SK-N-MC (cell line): ENCODE measurements around the gene PIAS4.

ENCODE experiments used
- DNase-seq: peaks from one replicate; pipeline ENCODE4 v3.0.0-alpha.2; 2011; ENCODE audit warnings: low read depth, low spot score
- H3K27ac ChIP-seq: fragments of 200-600 bp; sonication (generic); 2 replicates; pipeline ENCODE4 v1.5.1; 2016; ENCODE audit warnings: mixed run types
- H3K36me3 ChIP-seq: fragments of 200-600 bp; sonication (generic); 2 replicates; pipeline ENCODE4 v1.6.1; 2017; ENCODE audit warnings: antibody characterized with exemption, low read length, mixed read lengths; ENCODE audit not compliant: insufficient read depth
- H3K4me3 ChIP-seq: fragments of 200-600 bp; sonication (generic); 2 replicates; pipeline ENCODE4 v1.5.1; 2016
- H3K9ac ChIP-seq: fragments of 200-600 bp; sonication (generic); 2 replicates; pipeline ENCODE4 v1.8.0; 2017; ENCODE audit warnings: mixed run types, mixed read lengths; ENCODE audit not compliant: insufficient read length
- H3K9me3 ChIP-seq: fragments of 200-600 bp; sonication (generic); 2 replicates; pipeline ENCODE4 v1.6.1; 2017; ENCODE audit warnings: low read depth, mild to moderate bottlenecking, antibody characterized with exemption, low read length, moderate library complexity, mixed read lengths
- EZH2 ChIP-seq: fragments of 200-600 bp; sonication (generic); IDR thresholded peaks from one replicate; pipeline ENCODE4 v1.6.1; 2017; ENCODE audit warnings: antibody characterized with exemption
- FOXP2 ChIP-seq: optimal IDR thresholded peaks from 2 replicates; pipeline ENCODE3; 2011; ENCODE audit warnings: mild to moderate bottlenecking, moderate library complexity; ENCODE audit not compliant: insufficient read depth; ENCODE audit errors: extremely low read length, control extremely low read depth
- POLR2AphosphoS5 ChIP-seq: IDR thresholded peaks from 2 replicates; pipeline ENCODE4 v1.6.1; 2012; ENCODE audit warnings: mild to moderate bottlenecking, low read depth, low read length, borderline replicate concordance

The PIAS4 gene

GRCh38 chr19:4046946-4047683 lies 39.6 kb downstream of the PIAS4 start:
- no peak overlapping the region for H3K4me3 ChIP-seq
- H3K27ac ChIP-seq: no peak overlapping the region
- DNase-seq: no peak
- no peak for TF ChIP-seq EZH2
- no peak for TF ChIP-seq FOXP2
- H3K36me3 ChIP-seq: peaks cover 25% of the 10 kb centered on the region
- H3K9ac ChIP-seq: no peak overlapping the region
- no peaks in the 10 kb centered on the region for H3K9me3 ChIP-seq

GRCh38 chr19:4049432-4049831 lies 41.9 kb downstream of the PIAS4 start:
- H3K9me3 ChIP-seq: no peaks in the 10 kb centered on the region
- no peak overlapping the region for H3K9ac ChIP-seq
- TF ChIP-seq FOXP2 (no peak), POLR2AphosphoS5 (no peak), EZH2 (no peak)
- peaks cover 40% of the 10 kb centered on the region for H3K36me3 ChIP-seq
- no peak overlapping the region for H3K27ac ChIP-seq
- H3K4me3 ChIP-seq: no peak overlapping the region
- no peak for DNase-seq

- no peak overlapping the region for H3K9ac ChIP-seq
- no peak overlapping the region for H3K27ac ChIP-seq
These were observed 43.9 kb downstream of the PIAS4 start for GRCh38 chr19:4051175-4052101.

GRCh38 chr19:4052114-4052992 lies 44.8 kb downstream of the PIAS4 start:
- H3K9ac ChIP-seq: no peak overlapping the region
- H3K9me3 ChIP-seq: no peaks in the 10 kb centered on the region
- TF ChIP-seq POLR2AphosphoS5 (no peak), EZH2 (no peak)
- DNase-seq: no peak
- peaks cover 46% of the 10 kb centered on the region; the same call in 1 of the 2 replicates for H3K36me3 ChIP-seq
- H3K4me3 ChIP-seq: no peak overlapping the region
- H3K27ac ChIP-seq: no peak overlapping the region

More at GRCh38 chr19:4051175-4052101, 43.9 kb downstream of the PIAS4 start:
- H3K36me3 ChIP-seq: peaks cover 46% of the 10 kb centered on the region
- H3K4me3 ChIP-seq: no peak overlapping the region
- DNase-seq: no peak
- H3K9me3 ChIP-seq: no peaks in the 10 kb centered on the region
- TF ChIP-seq POLR2AphosphoS5 (no peak), EZH2 (no peak), FOXP2 (no peak)

- no peak overlapping the region for H3K9ac ChIP-seq
- H3K9me3 ChIP-seq: no peaks in the 10 kb centered on the region
- no peak for DNase-seq
- H3K27ac ChIP-seq: no peak overlapping the region
- H3K36me3 ChIP-seq: peaks cover 44% of the 10 kb centered on the region; the same call in 1 of the 2 replicates
- no peak overlapping the region for H3K4me3 ChIP-seq
- no peak for TF ChIP-seq EZH2
- no peak for TF ChIP-seq POLR2AphosphoS5
- TF ChIP-seq FOXP2: no peak
These were observed 45.5 kb downstream of the PIAS4 start for GRCh38 chr19:4052993-4053422.

- DNase-seq: no peak
- Histone ChIP-seq H3K27ac (no peak overlapping the region), H3K9me3 (no peaks in the 10 kb centered on the region), H3K36me3 (peaks cover 41% of the 10 kb centered on the region; the same call in 1 of the 2 replicates), H3K9ac (no peak overlapping the region), H3K4me3 (no peak overlapping the region)
- TF ChIP-seq FOXP2: no peak
- TF ChIP-seq POLR2AphosphoS5: no peak
- no peak for TF ChIP-seq EZH2
These were observed 46.1 kb downstream of the PIAS4 start for GRCh38 chr19:4053423-4054324.
